ENCODE results near the gene TNIK.

TNIK gene

DNA sequence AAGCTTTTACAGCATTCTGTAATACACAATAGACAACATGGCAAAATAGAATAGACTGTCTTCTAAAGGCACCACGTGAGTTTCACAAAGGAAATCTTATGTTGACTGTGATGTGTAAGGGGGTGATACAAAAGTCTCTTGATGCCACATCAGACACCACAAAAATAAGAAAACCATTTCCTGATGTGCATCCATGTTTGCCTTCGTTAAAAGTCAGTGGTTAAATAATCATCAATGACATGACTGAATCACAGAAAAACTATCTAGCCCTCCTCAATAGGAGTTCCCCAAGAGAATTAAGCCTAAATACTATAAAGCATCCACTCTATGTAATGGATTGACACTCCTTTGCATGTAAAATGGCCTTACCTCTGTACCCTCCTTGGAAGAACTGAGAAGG lies 235.0 kb downstream of the TNIK start:
- DNase-seq (ENCODE audit: low read depth) = no peak

- no peak for DNase-seq (ENCODE audit: low read depth)
Observed at GRCh38 chr3:171223396-171223795, 236.8 kb downstream of the TNIK start.

- no peak for DNase-seq (ENCODE audit: low read depth)
Observed at GRCh38 chr3:171222995-171223394, 237.2 kb downstream of the TNIK start.

DNA sequence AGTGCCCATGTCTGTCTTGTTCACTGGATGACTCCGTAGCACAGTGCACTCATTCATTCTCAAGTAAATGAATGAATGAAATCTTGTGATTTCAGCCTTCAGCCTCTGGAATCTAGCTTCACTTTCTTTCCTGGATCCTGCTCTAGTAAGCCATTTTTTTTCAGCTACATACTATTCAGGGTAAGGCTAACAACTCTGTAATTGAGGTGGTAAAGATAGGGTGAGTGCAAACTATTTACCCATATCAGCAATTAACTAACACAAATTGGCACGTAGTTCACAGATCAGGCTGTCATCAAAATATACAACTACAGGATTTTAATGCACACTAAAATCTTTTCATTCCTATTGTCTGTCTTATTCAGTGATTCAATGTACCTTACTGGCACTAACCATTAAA lies 238.6 kb downstream of the TNIK start:
- DNase-seq (ENCODE audit: low read depth) = no peak

DNA sequence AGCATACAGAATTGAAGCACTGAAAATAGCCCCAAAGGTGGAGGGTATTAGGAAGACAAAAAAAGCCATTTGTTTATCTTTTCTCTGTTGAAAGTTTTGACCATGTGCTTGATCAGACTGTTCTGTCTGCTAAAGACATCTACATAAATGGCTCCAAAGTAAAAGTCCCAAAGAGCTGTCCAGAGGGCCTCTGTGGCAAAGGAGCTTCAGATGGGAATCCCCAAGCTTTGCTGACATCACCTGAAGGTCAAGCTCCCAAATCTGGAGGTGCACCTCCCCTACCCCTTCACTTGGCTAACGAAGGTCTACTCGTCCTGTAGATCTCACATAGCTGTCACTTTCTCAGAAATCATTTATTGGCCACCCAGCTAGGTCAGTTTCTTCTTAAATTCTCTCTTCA lies 239.1 kb downstream of the TNIK start:
- no peak for DNase-seq (ENCODE audit: low read depth)

- DNase-seq (ENCODE audit: low read depth) = no peak
Observed at GRCh38 chr3:171219258-171219657, 240.9 kb downstream of the TNIK start.

DNA sequence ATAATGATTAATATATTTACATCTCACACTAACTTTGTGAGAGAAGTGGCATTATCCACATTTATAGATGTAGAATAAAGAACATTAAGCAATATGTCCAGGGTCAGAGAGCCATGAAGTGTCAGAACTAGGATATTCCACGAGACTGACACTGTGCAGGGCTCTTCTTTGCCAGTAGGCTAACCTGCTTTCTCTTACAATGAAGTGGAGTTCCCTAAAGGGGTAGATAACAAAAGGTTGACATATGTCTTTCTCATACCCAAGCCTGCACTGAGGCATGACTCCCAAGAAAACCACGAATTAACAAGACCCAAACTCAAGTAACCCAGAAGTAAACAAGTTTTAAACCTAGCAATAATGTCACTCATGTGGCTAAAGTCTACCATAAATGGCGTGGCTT lies 242.1 kb downstream of the TNIK start:
- DNase-seq (ENCODE audit: low read depth) = no peak

- DNase-seq (ENCODE audit: low read depth) = no peak
Observed at GRCh38 chr3:171213907-171214306, 246.3 kb downstream of the TNIK start.

DNA sequence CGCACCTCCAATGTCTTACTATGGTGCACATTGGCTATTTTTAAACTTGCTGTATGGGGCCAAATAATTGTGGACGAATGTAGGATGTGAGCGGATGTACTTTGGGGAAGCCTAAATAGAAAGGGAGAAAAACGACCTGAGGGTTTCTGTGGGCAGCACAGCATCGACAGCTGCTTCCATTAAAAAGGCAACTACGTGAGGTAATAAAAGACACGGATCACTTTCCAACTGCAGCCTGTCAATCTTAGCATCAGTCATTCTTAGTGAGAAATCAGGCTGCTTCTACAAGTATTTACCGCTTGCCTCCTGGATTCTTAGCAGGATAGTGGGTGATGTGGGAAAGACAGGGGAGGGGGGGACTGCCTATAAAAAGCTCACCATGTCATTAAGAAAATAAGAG lies 247.0 kb downstream of the TNIK start:
- DNase-seq (ENCODE audit: low read depth) = no peak

DNA sequence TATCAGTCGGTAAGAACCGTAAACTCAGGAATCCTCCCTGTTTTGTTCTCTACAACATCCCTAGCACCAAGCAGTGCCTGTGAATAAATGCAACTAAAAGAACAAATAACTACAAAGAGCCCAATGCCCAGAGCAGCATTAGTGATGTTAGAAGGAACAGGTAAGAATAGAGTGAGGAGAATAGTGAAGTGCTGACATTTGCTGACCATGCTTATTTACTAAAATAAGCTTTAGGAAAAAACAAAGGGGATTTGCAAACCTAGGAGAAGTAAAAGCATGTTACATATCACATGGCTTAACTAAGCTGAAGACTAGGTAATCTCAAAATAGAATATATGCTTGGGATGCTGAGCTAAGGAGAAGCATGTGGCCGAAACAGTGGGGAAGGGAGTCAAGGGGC lies 247.6 kb downstream of the TNIK start:
- DNase-seq (ENCODE audit: low read depth) = no peak

DNA sequence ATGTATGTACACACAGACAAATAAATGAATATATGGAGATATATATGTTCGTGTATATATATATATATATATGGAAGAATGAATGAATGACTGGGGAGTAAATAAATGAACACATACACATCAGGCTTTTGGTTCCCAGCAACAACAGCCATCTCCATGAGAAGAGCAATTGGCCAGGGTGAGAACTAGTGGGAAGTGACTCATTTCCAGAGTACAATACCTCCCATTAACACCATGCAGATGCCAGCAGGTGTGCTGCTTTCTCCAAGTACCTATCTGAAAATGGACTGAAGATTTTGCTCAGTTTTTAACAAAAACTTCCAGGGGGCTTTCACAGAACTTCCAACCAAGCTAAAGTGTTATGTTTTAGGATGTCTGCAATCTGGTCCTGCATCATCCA lies 253.9 kb downstream of the TNIK start:
- no peak for DNase-seq (ENCODE audit: low read depth)

DNA sequence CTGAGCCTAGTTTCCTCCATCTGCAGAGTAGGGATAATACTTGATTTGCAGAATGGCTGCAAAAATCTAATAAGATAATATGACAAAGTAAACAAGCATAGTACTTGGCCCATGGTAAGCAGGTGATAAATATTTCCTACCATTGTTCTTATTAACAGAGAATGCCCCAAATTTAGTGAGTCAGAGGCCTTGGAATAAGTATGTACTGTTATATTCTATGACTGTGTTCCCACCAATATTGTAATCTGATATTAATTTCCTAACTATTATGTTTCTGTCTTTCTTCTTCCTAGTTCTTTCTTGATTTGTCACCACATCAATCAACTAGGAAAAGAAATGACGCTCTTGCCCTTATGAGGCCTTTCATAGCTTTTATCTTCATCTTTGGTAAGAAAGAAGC lies 255.3 kb downstream of the TNIK start:
- no peak for DNase-seq (ENCODE audit: low read depth)

GRCh38 chr3:171201825-171202224 lies 258.4 kb downstream of the TNIK start:
- no peak for DNase-seq (ENCODE audit: low read depth)

- no peak for DNase-seq (ENCODE audit: low read depth)
Observed at GRCh38 chr3:171200750-171201088, 259.5 kb downstream of the TNIK start.

GRCh38 chr3:171200052-171200749 lies 260.0 kb downstream of the TNIK start:
- DNase-seq (ENCODE audit: low read depth) = no peak

DNA sequence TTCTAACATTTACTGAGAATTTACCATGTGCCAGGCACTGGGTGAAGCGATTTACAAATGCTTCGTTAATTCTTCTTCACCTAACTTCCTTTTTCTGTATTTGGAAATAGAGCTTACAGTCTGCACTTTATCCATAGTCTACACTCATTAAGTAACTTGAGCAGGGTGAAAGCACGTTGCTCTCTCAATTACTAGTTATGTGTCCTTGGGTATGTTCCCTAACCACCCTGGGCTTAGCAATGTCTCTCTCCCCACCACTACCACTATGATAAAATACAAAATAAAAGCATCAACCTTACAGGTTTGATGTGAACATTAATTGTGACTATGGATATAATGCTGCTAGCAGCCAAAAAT lies 260.8 kb downstream of the TNIK start:
- no peak for DNase-seq (ENCODE audit: low read depth)

DNA sequence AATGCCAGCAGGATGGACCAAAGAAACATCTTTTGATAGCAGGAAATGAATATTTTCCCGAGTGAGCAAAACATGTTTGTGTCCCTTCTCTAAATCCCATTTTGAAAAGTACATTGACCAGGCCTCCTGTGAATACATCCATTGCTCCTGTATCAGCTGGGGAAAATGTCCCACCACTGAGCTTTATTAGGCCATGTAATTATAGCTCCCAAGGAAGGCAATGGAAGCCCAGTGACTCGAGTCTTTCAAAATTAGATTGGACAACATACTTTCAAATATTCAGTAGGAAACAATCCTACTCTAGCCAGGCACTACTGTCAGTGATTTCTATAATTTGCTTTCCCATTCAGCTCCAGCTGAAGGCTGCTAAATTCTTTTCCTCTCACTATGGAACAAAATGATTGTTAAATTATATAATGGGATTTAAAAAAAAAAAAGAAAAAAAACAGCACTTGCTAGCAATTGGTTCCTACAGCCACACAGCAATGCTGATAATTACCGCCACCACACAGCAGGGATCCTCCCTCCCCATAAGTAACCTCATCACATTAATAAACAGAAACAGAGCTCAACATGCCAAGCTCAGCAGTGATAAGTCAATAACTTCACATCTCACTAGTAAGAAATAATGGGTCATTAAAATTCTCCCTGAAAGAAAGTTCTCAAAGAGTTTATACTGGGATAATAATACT lies 261.3 kb downstream of the TNIK start:
- no peak for DNase-seq (ENCODE audit: low read depth)

DNA sequence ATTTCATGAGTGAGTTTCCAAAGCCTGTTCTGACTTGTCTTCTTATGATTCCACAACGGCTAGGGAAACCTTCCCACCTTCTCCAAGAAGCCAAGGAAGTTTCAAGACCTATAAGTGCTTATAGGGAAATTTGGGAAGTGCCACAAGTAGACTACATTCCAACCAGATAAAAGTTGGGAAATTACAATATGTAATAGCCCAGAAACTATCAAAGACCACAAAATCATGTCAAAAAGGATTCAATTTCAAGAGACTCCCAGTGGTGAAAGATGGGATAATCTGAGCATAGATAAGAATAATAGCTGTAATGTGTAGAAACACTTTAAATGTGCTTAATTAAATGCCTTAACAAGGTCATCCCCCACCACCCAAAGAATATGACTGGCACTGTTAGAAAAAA lies 264.5 kb downstream of the TNIK start:
- DNase-seq (ENCODE audit: low read depth) = no peak

- no peak for DNase-seq (ENCODE audit: low read depth)
Observed at GRCh38 chr3:171194965-171195364, 265.2 kb downstream of the TNIK start.

DNA sequence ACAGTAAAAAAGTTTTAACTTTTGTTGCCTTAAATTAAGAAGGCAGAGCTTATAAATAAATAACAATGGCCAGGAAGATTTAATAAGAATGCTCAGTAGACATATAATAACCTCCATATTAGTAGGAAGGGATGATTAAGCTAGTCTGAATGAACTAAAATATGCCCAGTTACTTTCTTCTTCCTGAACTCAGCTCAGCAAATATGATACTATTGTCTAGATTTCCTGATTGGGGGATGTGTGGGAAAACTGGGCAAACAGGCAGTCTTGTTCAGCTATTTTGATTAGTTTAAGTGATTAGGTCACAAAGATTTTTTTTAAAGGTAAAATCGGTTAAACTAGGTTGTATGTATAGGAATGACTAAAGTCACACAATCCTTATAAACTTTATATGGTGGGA lies 266.5 kb downstream of the TNIK start:
- DNase-seq (ENCODE audit: low read depth) = no peak

DNA sequence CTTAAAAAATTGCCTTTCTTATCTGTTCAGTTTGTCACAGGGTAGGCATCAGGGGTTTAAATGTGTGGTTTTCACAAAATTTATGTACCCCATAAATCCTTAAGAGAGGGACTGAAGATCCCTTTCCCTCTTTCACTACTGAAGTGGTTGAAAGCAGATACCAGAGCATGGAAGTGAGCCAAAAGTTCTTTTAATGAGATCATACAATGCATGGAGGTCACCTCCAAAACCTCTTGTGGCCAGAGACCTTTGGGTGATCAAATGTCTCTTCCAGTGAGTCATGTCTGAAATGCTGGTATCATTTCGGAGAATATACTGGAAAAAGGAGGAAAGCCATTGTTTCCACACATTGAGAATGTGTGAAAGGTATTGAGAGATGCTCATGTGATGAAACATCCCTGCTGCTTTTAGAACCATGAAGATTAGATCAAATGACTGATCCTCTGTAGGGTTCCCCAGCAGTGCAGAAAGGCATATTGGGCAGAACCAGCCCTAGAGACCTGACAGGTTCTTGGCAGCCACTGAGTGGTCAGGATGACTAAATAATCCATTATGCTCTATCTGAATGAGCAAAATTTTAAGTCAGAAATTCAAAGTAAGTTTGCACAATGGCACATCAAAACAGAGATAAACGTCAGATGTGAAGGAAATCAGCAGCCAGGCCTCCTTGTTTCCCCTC lies 267.9 kb downstream of the TNIK start:
- peak; percentile 57 for DNase-seq (ENCODE audit: low read depth)

- DNase-seq (ENCODE audit: low read depth) = no peak
Observed at GRCh38 chr3:171190668-171191067, 269.5 kb downstream of the TNIK start.

- DNase-seq (ENCODE audit: low read depth) = no peak
Observed at GRCh38 chr3:171189394-171190080, 270.7 kb downstream of the TNIK start.

All from stromal cell of bone marrow (primary cell).